BLaER1 (cell line): ENCODE data around the gene CDH13.

Experiments
- H3K27ac ChIP-seq: shearing (Covaris generic); formaldehyde crosslinking; 2 replicates; pipeline ENCODE4 v1.8.1; 2022
- H3K27me3 ChIP-seq: shearing (Covaris generic); formaldehyde crosslinking; 2 replicates; pipeline ENCODE4 v1.8.1; 2022
- H3K36me3 ChIP-seq: shearing (Covaris generic); formaldehyde crosslinking; 2 replicates; pipeline ENCODE4 v1.8.1; 2022
- H3K4me1 ChIP-seq: shearing (Covaris generic); formaldehyde crosslinking; 2 replicates; pipeline ENCODE4 v1.8.1; 2022
- H3K4me2 ChIP-seq: shearing (Covaris generic); formaldehyde crosslinking; 2 replicates; pipeline ENCODE4 v1.8.1; 2022
- H3K4me3 ChIP-seq: shearing (Covaris generic); formaldehyde crosslinking; 2 replicates; pipeline ENCODE4 v1.8.1; 2022
- H3K9ac ChIP-seq: shearing (Covaris generic); formaldehyde crosslinking; 2 replicates; pipeline ENCODE4 v1.8.1; 2022
- H3K9me3 ChIP-seq: shearing (Covaris generic); formaldehyde crosslinking; 2 replicates; pipeline ENCODE4 v1.8.1; 2022
- H4K20me1 ChIP-seq: shearing (Covaris generic); formaldehyde crosslinking; 2 replicates; pipeline ENCODE4 v1.8.1; 2022
- Cebpa-rat ChIP-seq: shearing (Covaris generic); IDR thresholded peaks from 2 replicates; pipeline ENCODE4 v1.8.1; 2022

The CDH13 gene

DNA sequence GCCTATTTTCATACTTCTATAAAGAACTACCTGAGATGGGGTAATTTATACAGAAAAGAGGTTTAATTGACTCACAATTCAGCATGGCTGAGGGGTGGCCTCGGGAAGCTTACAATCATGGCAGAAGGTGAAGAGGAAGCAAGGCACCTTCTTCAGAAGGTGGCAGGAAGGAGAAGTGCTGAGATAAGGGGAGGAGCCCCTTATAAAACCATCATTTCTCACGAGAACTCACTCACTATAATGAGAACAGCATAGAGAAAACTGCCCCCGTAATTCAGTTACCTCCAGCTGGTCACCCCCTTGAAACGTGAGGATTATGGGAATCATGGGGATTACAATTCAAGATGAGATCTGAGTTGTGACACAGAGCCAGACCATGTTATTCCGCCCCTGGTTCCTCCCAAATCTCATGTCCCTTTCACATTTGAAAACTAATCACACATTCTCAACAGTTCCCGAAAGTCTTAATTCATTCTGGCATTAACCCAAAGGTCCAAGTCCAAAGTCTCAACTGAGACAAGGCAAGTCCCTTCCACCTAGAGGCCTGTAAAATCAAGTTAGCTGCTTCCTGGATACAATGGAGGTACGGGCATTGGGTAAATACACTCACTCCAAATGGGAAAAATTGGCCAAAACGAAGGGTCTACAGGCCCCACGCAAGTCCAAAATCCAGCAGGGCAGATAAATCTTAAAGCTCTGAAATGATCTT, 237.7 kb downstream of the CDH13 start:
- H4K20me1 ChIP-seq, result no peaks in the 10 kb centered on the region
- H3K27me3 ChIP-seq, result no peaks in the 10 kb centered on the region
- no peaks in the 10 kb centered on the region for H3K4me1 ChIP-seq
- no peak overlapping the region for H3K4me3 ChIP-seq
- TF ChIP-seq Cebpa-rat, result no peak
- peaks cover 18% of the 10 kb centered on the region for H3K9me3 ChIP-seq
- H3K36me3 ChIP-seq, result no peaks in the 10 kb centered on the region
- no peak overlapping the region for H3K4me2 ChIP-seq
- H3K9ac ChIP-seq, result no peak overlapping the region
- H3K27ac ChIP-seq, result no peak overlapping the region

DNA sequence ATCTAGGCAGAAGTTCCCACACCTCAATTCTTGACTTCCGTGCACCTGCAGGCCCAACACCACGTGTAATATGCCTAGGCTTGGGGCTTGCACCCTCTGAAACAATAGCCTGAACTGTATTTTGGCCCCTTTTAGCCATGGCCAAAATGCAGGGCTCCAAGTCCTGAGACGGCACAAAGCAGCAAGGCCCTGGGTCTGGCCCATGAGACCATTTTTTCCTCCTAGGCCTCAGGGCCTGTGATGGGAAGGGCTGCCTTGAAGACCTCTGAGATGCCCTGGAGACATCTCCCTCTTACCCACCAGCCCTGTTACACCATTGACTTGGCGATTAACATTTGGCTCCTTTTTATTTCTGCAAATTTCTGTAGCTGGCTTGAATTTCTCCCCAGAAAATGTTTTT, 238.6 kb downstream of the CDH13 start:
- Histone ChIP-seq H3K36me3 (no peaks in the 10 kb centered on the region), H3K27me3 (no peaks in the 10 kb centered on the region), H3K4me2 (no peak overlapping the region), H3K9ac (no peak overlapping the region), H3K27ac (no peak overlapping the region), H3K4me3 (no peak overlapping the region), H4K20me1 (no peaks in the 10 kb centered on the region), H3K4me1 (no peaks in the 10 kb centered on the region), H3K9me3 (peaks cover 18% of the 10 kb centered on the region)
- no peak for TF ChIP-seq Cebpa-rat

DNA sequence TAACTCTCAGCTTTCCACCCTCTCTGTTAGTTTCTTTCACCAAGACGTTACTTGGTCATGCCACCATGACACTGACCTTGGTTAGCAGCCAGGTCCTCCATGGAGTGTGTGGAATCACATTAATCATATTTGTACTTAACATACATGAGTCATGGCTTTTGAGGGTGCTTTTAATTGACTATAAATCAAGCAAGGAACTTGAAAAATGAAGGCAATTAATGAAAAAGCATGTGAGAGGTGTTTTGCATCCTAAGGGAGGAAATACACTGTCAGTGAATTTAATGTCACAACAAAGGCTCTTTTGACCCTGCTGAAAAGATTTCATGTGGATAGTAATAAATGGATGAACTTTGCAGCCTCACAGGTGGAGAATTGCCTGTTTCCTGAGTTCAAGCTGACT, 240.7 kb downstream of the CDH13 start:
- H3K4me1 ChIP-seq, result no peaks in the 10 kb centered on the region

DNA sequence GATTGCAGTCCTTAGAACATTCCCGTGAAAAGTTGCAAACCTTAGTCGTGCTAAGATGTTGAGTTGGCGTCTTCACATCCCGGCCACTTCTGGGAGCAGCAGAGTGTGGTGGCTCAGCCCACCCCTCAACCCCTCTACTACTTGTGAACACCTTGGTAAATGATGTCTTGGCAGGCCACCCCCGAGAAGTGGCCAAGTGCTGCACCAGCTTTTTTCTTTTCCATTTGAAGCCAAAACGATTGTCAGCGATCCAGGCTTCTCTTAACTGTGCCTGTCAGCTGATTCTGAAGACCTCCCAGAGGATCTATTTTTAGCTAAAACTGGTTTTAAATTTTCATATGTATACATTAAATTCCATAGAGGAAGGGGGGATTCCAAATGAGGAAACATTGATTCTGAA, 247.5 kb downstream of the CDH13 start:
- Histone ChIP-seq H3K9me3 (no peaks in the 10 kb centered on the region), H3K9ac (no peak overlapping the region), H3K4me2 (no peak overlapping the region), H3K27ac (no peak overlapping the region), H3K27me3 (no peaks in the 10 kb centered on the region), H3K4me1 (no peaks in the 10 kb centered on the region), H3K4me3 (no peak overlapping the region), H4K20me1 (no peaks in the 10 kb centered on the region), H3K36me3 (no peaks in the 10 kb centered on the region)
- no peak for TF ChIP-seq Cebpa-rat

More for the DNA sequence above, 240.7 kb downstream of the CDH13 start:
- no peak overlapping the region for H3K27ac ChIP-seq
- peaks cover 18% of the 10 kb centered on the region for H3K9me3 ChIP-seq
- H3K4me3 ChIP-seq, result no peak overlapping the region
- TF ChIP-seq Cebpa-rat, result no peak
- no peaks in the 10 kb centered on the region for H3K36me3 ChIP-seq
- H3K9ac ChIP-seq, result no peak overlapping the region
- H3K4me2 ChIP-seq, result no peak overlapping the region
- no peaks in the 10 kb centered on the region for H4K20me1 ChIP-seq
- no peaks in the 10 kb centered on the region for H3K27me3 ChIP-seq

DNA sequence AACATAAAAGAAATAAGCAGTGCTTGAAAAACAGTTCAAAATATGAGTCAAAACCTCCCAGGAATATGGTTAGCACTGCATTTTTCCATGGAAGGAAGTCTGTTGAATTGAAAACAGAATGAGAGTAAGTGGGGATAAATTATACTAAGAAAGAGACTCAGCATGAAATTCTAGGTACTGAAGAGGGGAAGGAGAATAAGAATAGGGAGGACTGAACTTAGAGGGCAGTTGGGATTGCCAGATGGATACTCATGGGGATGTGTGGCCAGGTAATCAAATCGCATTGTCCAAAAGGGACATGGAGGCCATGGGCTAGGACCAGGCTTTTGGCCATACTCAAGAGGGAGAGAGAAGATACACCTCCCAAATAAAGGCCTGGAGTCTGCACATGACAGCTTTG, 247.9 kb downstream of the CDH13 start:
- Histone ChIP-seq H3K9ac (no peak overlapping the region), H3K36me3 (no peaks in the 10 kb centered on the region), H3K9me3 (no peaks in the 10 kb centered on the region), H3K4me2 (no peak overlapping the region), H3K4me3 (no peak overlapping the region), H4K20me1 (no peaks in the 10 kb centered on the region), H3K27me3 (no peaks in the 10 kb centered on the region), H3K4me1 (no peaks in the 10 kb centered on the region), H3K27ac (no peak overlapping the region)
- TF ChIP-seq Cebpa-rat, result no peak

DNA sequence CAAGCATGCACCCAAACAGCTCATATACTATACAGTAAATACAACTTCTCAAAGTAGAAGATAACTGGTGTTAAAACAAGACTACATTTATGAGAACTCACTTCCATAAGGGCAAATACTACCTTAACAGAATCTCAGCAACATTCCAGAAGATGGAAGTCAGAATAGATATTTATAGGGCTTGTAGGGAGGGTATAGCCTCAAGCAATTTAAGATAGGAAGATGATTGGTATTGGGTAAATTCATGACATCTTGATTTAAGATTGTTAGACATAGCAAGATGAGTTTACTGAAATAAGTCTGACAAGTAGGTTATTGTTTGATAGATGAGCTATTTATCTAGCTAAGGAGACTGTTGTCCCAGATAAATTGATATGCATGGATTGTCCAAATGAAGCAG, 250.2 kb downstream of the CDH13 start:
- no peaks in the 10 kb centered on the region for H3K4me1 ChIP-seq
- no peaks in the 10 kb centered on the region for H3K27me3 ChIP-seq
- no peaks in the 10 kb centered on the region for H4K20me1 ChIP-seq
- no peak overlapping the region for H3K9ac ChIP-seq
- H3K9me3 ChIP-seq, result no peaks in the 10 kb centered on the region
- H3K27ac ChIP-seq, result no peak overlapping the region
- H3K4me3 ChIP-seq, result no peak overlapping the region
- no peaks in the 10 kb centered on the region for H3K36me3 ChIP-seq
- H3K4me2 ChIP-seq, result no peak overlapping the region
- no peak for TF ChIP-seq Cebpa-rat

DNA sequence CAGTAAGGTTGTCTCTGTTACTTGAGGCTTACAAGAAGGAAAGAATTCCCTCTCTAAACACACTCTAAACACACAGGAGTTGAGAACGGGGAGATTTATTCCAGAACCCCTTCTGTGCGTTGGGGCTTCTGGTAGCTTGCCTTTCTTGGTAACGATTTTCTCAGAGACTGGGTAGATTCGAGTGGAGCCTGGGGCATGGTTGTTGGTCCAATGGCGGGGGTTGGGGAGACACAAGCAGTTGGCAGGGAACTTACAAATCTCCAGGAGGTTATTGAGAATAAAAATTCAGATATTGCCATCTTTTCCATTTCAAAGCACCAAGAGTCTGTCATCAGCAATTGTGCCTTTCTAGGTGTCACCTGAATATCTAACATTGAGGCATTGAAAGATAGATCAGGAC, 251.7 kb downstream of the CDH13 start:
- Histone ChIP-seq H3K4me3 (no peak overlapping the region), H3K4me2 (no peak overlapping the region), H3K4me1 (peaks cover 3% of the 10 kb centered on the region; the same call in 1 of the 2 replicates), H3K36me3 (no peaks in the 10 kb centered on the region), H3K9me3 (no peaks in the 10 kb centered on the region), H3K9ac (no peak overlapping the region), H4K20me1 (no peaks in the 10 kb centered on the region), H3K27ac (no peak overlapping the region), H3K27me3 (no peaks in the 10 kb centered on the region)
- TF ChIP-seq Cebpa-rat, result no peak

DNA sequence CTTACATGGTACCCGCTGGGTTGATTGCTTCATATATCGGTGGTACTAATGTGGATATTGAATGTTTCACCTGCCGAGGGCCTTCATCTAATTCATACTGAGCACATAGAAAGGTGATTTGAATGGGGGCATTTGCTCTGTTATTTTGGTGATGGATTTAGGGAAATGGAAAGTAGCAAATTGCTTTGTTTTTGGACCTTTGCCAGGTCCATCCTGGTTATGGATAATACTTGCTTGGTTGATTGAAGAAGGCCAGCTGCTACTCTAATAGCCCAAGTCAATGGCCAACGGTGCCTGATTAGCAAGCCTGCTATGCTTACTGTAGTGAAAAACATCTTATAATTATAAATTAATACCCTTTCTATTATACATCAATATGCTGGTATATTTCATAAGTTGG, 253.6 kb downstream of the CDH13 start:
- TF ChIP-seq Cebpa-rat, result no peak
- H3K4me2 ChIP-seq, result no peak overlapping the region
- no peaks in the 10 kb centered on the region for H3K27me3 ChIP-seq
- H3K4me1 ChIP-seq, result peaks cover 5% of the 10 kb centered on the region; the same call in 1 of the 2 replicates
- H3K9me3 ChIP-seq, result no peaks in the 10 kb centered on the region
- H3K36me3 ChIP-seq, result no peaks in the 10 kb centered on the region
- H3K27ac ChIP-seq, result no peak overlapping the region
- no peak overlapping the region for H3K4me3 ChIP-seq
- no peaks in the 10 kb centered on the region for H4K20me1 ChIP-seq
- H3K9ac ChIP-seq, result no peak overlapping the region

DNA sequence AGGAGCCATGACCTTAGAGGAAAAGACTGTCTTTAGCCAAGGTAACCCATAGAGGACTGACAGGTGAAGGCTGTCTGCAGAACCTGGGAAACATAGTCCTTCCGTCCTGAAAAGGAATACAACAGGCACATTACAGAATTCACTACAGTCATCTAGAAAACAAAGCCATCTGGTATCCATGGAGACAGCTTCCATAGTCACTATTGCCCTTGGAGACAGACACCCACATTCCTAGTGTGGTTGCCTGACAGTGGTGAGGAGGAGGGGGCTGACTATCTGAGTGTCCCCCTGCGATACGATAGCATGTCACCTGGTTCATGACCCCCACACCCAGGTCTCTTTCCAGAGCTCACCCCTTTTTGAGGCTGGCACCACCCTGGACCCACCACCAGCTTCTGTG, 254.7 kb downstream of the CDH13 start:
- H3K9me3 ChIP-seq, result no peaks in the 10 kb centered on the region
- TF ChIP-seq Cebpa-rat, result no peak
- H3K27ac ChIP-seq, result no peak overlapping the region
- peaks cover 5% of the 10 kb centered on the region; the same call in 1 of the 2 replicates for H3K4me1 ChIP-seq
- H4K20me1 ChIP-seq, result no peaks in the 10 kb centered on the region
- H3K9ac ChIP-seq, result no peak overlapping the region
- no peak overlapping the region for H3K4me3 ChIP-seq
- no peaks in the 10 kb centered on the region for H3K27me3 ChIP-seq
- H3K36me3 ChIP-seq, result no peaks in the 10 kb centered on the region
- no peak overlapping the region for H3K4me2 ChIP-seq

DNA sequence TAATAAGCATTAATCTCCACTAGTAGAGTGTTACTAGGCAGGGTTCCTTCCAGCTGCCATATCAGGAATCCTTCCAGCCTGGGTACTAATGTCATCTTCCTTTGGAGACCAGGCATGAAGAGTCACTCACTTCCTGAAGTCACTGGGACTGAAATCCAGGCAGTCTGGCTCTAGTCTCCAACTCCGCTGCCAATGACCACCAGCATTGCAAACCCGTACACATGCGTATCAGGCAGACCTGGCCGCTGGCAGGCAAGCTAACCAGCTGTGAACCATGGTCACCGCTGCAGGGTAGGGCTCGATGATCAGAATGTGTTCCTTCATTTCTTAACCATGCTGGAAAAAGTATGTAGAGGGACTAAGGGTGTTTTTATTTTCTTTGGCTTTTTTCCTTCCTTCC, 255.5 kb downstream of the CDH13 start:
- H3K9ac ChIP-seq, result no peak overlapping the region
- H3K27ac ChIP-seq, result no peak overlapping the region
- H3K4me1 ChIP-seq, result peaks cover 5% of the 10 kb centered on the region; the same call in 1 of the 2 replicates
- H3K4me3 ChIP-seq, result no peak overlapping the region
- no peaks in the 10 kb centered on the region for H3K27me3 ChIP-seq
- no peaks in the 10 kb centered on the region for H4K20me1 ChIP-seq
- no peak for TF ChIP-seq Cebpa-rat
- no peaks in the 10 kb centered on the region for H3K36me3 ChIP-seq
- no peak overlapping the region for H3K4me2 ChIP-seq
- no peaks in the 10 kb centered on the region for H3K9me3 ChIP-seq
